Stimulated activated CD4-positive, alpha-beta T cell treated with anti-CD3 and anti-CD28 coated beads, Interleukin-4, amount 100 ng/mL, for 4 hours (primary cell): ENCODE data around the gene ATP8B3.
"Not testable (repeated sequence)": the region's sequence is repeated elsewhere in the genome, so short reads cannot be mapped to it uniquely, and the experiment has no call there.

ENCODE experiments used
- DNase-seq, 2 experiments: peaks; one replicate each; pipeline ENCODE4 v3.0.0-alpha.2; 2020

ATP8B3 gene

GRCh38 chr19:1766800-1767352, 45.2 kb downstream of the ATP8B3 start:
- DNase-seq, result no peak

- no peak for DNase-seq
These were observed 45.9 kb downstream of the ATP8B3 start for GRCh38 chr19:1765904-1766799.

DNA sequence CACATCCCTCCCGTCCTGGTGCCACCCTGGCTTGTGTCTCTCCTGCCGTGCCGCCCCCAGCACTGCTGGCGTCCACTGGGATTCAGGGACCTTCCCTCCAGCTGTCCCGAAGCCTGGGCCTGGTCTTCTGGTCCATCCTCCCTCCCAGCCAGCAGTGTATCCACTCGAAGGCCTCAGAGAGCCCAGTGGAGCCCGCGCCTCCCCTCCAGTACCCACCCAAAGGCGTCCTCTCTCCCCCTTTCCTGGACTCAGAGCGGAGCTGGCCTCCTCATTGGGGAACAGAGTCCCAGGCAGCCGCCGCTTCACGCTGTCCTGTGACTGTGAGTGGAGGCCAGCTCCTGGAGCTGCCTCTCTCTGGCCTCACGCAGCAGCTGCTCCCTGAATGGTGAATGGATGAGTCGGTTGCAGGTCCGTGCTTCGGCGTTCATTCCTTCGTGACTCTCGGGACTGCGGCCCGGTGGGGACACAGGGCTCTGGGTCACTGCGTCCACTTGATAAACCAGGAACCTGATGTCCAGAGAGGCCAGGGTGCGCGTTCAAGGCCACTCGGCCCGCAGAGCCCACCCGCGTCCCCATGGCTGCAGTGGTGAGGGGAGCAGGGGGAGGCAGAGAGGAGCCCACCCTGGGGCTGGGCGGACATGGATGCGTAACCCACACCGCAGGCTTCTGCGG, 46.7 kb downstream of the ATP8B3 start:
- no peak for DNase-seq

GRCh38 chr19:1764729-1765128, 47.3 kb downstream of the ATP8B3 start:
- DNase-seq, result no peak

DNA sequence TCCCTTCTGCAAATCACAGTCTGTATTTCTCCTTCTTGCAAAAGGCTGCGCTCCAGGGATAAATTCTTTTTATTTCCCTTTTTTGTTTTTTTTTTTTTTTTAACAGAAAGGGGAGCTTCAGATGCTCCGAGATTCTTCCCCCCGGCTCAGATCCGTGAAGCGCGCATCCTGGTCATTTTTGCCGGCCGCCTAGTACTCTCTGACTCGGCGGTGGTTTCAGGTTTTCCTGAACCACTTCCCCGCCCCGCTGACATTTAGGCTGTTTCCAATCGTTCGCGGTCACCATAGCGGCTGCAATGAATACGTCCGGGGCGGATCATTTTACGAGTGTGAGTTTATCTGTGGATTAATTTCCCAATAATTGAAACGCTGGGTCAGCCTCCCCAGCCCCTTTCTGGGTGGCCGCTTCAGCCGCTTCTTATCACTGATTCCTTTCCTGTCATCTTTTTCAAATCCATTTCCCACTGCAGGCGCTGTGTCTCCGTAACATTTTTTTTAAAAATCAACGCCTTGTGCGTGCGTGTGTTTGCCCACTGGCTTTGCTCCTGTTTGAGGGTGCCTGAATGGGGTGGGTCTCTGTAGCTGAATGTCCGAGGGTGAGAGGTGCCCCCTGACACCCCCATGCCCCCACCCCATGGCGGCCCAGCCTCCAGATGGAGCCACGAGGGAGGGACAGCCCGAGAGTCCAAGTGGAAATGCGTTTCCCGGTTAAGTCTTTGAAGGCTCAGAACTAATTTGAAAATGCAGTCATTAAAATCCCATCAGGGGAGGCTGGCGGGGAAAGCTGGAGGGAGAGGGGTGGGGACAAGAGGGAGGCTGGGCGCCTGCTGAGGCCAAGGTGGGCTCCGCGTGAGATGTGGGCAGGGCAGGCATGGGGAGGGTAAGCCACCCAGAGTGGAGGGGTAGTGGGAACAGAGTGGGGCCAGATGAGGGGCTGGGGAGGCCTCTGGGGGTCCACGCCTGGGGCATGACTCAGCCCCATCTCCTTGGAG, 48.1 kb downstream of the ATP8B3 start:
- DNase-seq, result no peak

DNA sequence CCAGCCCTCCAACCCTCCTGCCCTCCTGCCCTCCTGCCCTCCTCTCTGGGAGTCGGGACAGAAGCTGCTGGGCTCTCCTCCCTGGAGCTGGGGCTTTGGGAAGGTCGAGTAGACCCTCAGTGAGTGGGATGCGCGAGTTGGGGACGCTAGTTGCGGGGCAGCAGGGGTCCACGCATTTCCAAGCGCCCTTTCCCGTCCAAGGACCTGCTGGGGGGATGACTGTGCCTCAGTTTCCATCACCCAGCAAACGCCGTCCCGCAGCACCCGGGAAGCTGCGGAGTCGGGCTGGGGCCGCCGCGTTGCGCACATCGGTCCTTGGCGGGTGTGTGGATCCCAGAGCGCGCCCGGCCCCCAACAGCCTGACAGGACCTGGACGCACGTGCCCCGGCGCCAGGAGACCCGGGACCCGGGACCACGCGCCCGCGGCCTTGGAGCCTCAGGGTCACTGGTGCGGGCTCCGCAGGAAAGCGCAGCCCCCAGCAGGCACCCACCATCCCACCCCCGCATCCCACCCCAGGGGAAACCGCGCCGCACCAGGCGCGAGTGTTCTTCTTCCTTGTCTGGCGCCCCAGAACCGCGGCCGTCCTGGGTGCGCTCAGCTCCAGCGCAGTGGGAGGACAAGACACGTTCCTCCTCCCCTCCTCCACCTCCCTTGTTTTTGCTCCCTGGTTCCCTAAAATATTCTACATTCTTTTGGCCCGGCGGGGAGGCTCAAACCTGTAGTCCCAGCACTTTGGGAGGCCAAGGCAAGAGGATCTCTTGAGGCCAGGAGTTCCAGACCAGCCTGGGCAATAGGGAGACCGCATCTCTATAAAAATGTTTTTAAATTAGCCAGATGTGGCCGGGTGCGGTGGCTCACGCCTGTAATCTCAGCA, 49.6 kb downstream of the ATP8B3 start:
- DNase-seq, result no peak

DNA sequence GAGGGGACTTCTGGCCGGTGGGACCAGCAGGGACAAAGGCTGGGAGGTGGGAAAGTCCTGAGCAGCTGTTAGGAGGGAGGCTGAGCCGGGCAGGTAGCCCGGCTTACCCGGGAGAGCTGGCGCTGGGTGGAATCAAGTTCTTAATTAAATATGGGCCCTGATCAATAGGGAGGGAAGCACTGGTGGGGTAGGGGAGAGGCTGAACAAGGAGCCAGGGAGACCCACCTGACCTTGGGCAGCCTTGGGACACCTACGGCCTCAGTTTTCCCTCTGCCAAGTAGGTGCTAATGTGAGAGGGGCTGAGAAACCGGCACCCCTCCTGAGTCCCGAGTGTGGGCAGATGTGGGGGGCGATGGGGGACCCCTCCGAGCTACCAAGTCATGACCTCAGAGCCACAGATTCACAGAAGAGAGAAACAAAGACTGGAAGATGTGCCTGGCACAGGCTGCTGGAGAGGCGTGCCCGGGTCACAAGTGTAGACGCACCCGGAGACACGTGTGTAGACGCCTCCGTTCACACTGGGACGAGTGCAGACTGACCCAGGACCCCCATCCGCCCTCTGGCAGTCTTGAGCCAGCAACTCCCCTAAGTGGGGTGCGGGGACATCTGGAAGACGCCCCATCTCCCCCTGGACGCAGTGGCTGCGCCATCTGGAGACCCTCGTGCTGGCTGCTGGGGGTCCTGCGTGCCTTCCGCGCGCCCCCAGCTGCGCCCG, 50.4 kb downstream of the ATP8B3 start:
- no peak for DNase-seq

DNA sequence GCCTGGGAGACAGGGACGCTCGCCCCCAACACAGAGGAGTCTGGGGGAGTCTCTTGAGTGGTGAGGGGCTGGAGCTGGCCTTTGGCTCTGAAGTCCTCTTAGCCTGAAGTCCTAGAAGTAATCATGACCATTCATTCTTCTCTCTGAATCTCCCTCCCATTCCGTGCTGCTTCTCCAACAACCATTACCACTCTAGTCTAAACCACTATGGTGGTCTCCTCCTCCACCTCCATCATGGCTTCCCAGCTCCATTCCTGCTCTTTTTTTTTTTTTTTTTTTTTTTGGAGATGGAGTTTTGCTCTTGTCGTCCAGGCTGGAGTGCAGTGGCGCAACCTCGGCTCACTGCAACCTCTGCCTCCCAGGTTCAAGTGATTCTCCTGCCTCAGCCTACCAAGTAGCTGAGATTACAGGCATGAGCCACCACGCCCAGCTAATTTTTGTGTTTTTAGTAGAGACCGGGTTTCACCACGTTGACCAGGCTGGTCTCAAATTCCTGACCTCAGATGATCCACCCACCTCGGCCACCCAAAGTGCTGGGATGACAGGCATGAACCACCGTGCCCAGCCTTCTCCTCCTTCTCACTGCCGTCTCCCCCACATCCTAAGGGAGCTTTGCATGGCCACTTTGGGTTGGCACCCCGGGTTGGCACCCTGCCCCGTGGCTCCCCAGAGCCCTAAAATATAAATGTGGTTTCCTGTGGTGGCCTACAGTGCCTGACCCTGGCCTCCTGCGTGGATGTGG, 51.1 kb downstream of the ATP8B3 start:
- DNase-seq, result not testable (repeated sequence)

DNA sequence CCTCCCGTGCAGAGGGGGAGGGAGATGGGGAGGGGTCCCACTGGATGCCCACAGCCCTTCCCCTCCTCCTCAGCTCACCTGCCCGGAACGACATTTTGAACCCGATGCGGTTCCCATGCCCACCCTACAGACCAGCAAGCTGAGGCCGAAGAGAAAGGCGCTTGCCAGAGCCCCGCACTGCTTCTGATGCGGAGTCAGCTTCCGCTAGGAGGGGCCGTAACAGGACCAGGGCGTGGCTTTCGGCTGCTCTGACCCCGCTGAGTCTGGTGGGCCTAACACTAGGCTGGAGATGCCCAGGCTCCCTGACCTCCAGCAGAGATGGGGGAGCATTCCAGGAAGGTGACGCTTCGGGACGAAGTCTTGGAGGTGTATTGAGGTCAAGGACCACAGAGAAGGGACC, 52.1 kb downstream of the ATP8B3 start:
- DNase-seq, result no peak

- no peak for DNase-seq
These were observed 52.8 kb downstream of the ATP8B3 start for GRCh38 chr19:1758959-1759903.

DNA sequence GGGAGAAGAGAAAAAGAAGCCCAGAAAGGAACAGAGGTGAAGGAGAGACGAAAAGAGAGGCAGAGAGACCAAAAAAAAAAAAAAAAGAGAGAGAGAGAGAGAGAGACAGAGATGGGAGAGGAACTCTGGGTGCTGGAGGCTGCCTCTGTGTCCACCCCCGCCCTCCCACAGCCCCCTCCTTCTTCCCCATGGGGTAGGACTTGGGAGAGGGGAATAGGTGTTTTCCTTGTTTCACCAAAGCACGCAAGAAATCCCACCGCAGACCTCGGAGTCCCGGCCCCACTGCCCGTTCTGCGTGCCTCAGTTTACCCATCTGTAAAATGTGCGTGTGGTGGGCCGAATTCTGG, 53.9 kb downstream of the ATP8B3 start:
- DNase-seq, result no peak

GRCh38 chr19:1757468-1758230, 54.4 kb downstream of the ATP8B3 start:
- DNase-seq, result no peak

DNA sequence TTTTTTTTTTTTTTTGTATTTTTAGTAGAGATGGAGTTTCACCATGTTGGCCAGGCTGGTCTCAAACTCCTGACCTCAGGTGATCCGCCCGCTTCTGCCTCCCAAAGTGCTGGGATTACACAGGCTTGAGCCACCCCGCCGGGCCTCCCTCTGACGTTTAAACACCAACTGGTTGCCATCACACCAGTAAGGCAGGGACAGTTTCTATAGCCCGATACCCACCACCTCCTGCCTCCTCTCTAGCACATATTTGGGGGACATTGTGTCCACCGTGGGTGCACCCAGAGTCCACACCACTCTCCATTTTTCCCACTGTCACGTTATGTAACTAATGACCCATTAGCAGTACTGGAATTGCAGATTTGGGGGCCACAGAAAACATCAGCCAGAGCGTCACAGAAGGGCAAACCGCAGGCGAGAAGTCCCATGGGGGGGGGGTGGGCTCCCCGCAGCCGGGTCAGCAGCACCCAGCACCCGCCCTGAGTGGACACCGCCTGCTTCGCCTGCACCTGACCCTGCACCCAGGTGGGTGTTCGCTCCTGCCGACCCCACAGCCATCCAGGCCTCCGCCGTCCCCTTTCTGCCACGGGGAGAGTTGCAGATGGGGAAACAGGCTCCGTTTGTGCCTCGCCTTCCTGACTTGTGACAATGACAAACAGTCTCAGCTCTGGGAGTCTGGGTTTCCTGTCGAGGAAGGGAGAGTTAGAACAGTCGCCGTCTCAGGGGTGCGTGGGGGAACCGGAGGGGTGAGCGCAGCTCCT, 55.2 kb downstream of the ATP8B3 start:
- DNase-seq, result no peak

GRCh38 chr19:1756264-1756663, 55.8 kb downstream of the ATP8B3 start:
- no peak for DNase-seq

DNA sequence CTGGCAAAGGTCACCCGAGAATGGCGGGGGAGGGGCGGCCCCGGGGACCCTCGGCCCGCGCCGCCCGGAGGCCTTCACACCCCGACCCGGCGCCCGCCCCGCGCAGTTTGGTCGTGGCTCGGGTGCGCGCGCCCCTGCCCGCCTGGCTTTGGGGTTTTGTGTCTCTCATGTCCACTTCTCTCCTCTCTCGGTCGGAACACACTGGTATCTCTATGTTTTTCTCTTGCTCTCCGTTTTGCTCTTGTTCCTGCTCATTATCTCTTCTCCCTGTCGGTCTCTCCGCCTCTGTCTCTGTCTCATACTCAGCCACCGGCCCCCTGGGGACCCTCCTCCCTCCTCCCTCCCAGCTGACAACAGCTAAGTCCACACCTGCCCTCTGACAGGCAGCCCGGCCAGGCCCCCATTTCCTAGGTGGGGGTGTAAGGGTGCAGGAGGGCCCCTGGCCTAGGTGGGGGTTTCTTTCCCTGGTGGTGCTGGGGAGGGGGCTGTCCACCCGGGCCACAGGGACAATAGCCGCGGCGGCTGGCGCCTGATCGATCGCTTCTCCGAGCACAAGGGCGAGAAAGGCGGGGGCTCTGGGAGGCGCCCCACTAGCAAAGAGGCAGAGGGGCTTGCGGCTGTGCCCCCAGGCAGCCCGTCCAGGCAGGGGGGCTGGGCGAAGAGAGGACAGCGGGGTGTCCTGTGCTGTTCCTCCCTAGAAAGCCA, 56.5 kb downstream of the ATP8B3 start:
- DNase-seq, result no peak

GRCh38 chr19:1754636-1755466, 57.2 kb downstream of the ATP8B3 start:
- no peak for DNase-seq
